ENCODE data around the gene AGPAT3. TPM values are rescaled to one million over a fixed set of nuclear protein-coding genes. Genes with fewer than 3 reads are reported as not detected.

The AGPAT3 gene
- total RNA-seq, 1 donor from 2014 or later = 63.2 TPM

DNA sequence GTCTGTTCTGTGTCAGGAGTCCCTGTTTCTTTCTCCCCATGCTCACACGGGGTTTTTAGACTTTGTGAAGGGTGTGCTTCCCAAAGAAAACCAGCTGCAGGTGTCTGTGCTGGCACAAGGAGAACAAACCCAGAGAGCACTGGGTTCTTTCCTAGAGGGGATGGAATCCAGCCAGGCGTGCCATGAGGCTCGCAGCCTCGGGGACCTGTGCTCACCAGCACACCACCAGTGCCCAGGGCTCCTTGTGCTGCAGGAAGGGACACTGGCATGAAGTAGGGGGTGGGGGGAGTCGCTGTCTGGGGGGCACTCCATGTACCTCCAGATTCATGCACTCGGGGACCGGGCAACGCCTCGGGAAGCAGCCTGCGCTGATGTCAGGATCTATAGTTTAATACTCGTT is 57.9 kb downstream of the AGPAT3 start:
- no peaks in the 10 kb centered on the region for H3K27me3 Mint-ChIP-seq (ENCODE audit: unreplicated experiment)
- no peak overlapping the region for H3K27ac Mint-ChIP-seq (ENCODE audit: unreplicated experiment)
- no peak for DNase-seq (ENCODE audit: extremely low spot score, unreplicated experiment)
- H3K36me3 Mint-ChIP-seq (ENCODE audit: unreplicated experiment) = peaks cover 4% of the 10 kb centered on the region
- H3K4me1 Mint-ChIP-seq (ENCODE audit: unreplicated experiment) = peaks cover 49% of the 10 kb centered on the region
- TF ChIP-seq, protein P1, sequence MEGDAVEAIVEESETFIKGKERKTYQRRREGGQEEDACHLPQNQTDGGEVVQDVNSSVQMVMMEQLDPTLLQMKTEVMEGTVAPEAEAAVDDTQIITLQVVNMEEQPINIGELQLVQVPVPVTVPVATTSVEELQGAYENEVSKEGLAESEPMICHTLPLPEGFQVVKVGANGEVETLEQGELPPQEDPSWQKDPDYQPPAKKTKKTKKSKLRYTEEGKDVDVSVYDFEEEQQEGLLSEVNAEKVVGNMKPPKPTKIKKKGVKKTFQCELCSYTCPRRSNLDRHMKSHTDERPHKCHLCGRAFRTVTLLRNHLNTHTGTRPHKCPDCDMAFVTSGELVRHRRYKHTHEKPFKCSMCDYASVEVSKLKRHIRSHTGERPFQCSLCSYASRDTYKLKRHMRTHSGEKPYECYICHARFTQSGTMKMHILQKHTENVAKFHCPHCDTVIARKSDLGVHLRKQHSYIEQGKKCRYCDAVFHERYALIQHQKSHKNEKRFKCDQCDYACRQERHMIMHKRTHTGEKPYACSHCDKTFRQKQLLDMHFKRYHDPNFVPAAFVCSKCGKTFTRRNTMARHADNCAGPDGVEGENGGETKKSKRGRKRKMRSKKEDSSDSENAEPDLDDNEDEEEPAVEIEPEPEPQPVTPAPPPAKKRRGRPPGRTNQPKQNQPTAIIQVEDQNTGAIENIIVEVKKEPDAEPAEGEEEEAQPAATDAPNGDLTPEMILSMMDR (IDR thresholded peaks at IDR 0.05) = no peak
- no peaks in the 10 kb centered on the region for H3K9me3 Mint-ChIP-seq (ENCODE audit: unreplicated experiment)
- no peak overlapping the region for H3K4me3 Mint-ChIP-seq (ENCODE audit: unreplicated experiment)

DNA sequence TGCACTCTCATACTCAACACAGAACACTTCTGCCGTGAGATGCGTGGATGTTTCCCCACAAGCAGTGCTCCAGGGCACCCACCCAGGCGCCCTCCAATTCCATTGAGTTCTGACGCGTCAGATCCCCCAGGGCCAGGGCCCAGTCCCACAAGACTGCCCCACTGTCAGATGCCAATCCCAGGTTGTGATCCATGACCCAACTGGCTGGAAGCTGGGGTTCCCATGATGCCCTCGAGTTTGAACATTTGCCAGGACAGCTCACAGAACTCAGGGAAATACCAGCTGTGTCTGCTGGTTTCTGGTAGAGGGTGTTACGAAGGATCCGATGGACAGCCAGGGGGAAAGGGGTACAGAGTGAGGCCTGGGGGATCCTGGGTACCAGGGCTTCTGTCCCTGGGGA is 58.4 kb downstream of the AGPAT3 start:
- H3K4me1 Mint-ChIP-seq (ENCODE audit: unreplicated experiment) = peaks cover 46% of the 10 kb centered on the region
- TF ChIP-seq, protein P1 (IDR thresholded peaks at IDR 0.05) = no peak
- H3K36me3 Mint-ChIP-seq (ENCODE audit: unreplicated experiment) = peaks cover 4% of the 10 kb centered on the region
- no peaks in the 10 kb centered on the region for H3K9me3 Mint-ChIP-seq (ENCODE audit: unreplicated experiment)
- no peaks in the 10 kb centered on the region for H3K27me3 Mint-ChIP-seq (ENCODE audit: unreplicated experiment)
- DNase-seq (ENCODE audit: extremely low spot score, unreplicated experiment) = no peak
- H3K27ac Mint-ChIP-seq (ENCODE audit: unreplicated experiment) = no peak overlapping the region
- H3K4me3 Mint-ChIP-seq (ENCODE audit: unreplicated experiment) = no peak overlapping the region

- Mint-ChIP-seq H3K9me3 (ENCODE audit: unreplicated experiment) (no peaks in the 10 kb centered on the region), H3K4me1 (ENCODE audit: unreplicated experiment) (peaks cover 38% of the 10 kb centered on the region)
These were observed 59.5 kb downstream of the AGPAT3 start for GRCh38 chr21:43924421-43925095.

GRCh38 chr21:43925096-43925481 is 60.1 kb downstream of the AGPAT3 start:
- no peak for DNase-seq (ENCODE audit: extremely low spot score, unreplicated experiment)
- H3K9me3 Mint-ChIP-seq (ENCODE audit: unreplicated experiment) = no peaks in the 10 kb centered on the region
- H3K36me3 Mint-ChIP-seq (ENCODE audit: unreplicated experiment) = peaks cover 6% of the 10 kb centered on the region
- no peaks in the 10 kb centered on the region for H3K27me3 Mint-ChIP-seq (ENCODE audit: unreplicated experiment)
- H3K27ac Mint-ChIP-seq (ENCODE audit: unreplicated experiment) = no peak overlapping the region
- H3K4me3 Mint-ChIP-seq (ENCODE audit: unreplicated experiment) = no peak overlapping the region
- TF ChIP-seq, protein P1 (IDR thresholded peaks at IDR 0.05) = no peak
- H3K4me1 Mint-ChIP-seq (ENCODE audit: unreplicated experiment) = peaks cover 37% of the 10 kb centered on the region

More at GRCh38 chr21:43924421-43925095, 59.5 kb downstream of the AGPAT3 start:
- no peak for DNase-seq (ENCODE audit: extremely low spot score, unreplicated experiment)
- Mint-ChIP-seq H3K27ac (ENCODE audit: unreplicated experiment) (no peak overlapping the region), H3K27me3 (ENCODE audit: unreplicated experiment) (no peaks in the 10 kb centered on the region), H3K36me3 (ENCODE audit: unreplicated experiment) (peaks cover 6% of the 10 kb centered on the region), H3K4me3 (ENCODE audit: unreplicated experiment) (no peak overlapping the region)
- TF ChIP-seq, protein P1 (IDR thresholded peaks at IDR 0.05) = no peak

- H3K27ac Mint-ChIP-seq (ENCODE audit: unreplicated experiment) = no peak overlapping the region
These were observed 60.6 kb downstream of the AGPAT3 start for GRCh38 chr21:43925609-43926008.

More at GRCh38 chr21:43925609-43926008, 60.6 kb downstream of the AGPAT3 start:
- Mint-ChIP-seq H3K27me3 (ENCODE audit: unreplicated experiment) (no peaks in the 10 kb centered on the region), H3K9me3 (ENCODE audit: unreplicated experiment) (no peaks in the 10 kb centered on the region), H3K4me1 (ENCODE audit: unreplicated experiment) (peaks cover 31% of the 10 kb centered on the region), H3K36me3 (ENCODE audit: unreplicated experiment) (peaks cover 6% of the 10 kb centered on the region), H3K4me3 (ENCODE audit: unreplicated experiment) (no peak overlapping the region)
- no peak for DNase-seq (ENCODE audit: extremely low spot score, unreplicated experiment)
- TF ChIP-seq, protein P1 (IDR thresholded peaks at IDR 0.05) = no peak

Data from osteocyte (in vitro differentiated cells).